ENCODE data around the gene PCCA.

GRCh38 chr13:100146534-100146933 is 57.6 kb downstream of the PCCA start:
- TF ChIP-seq POLR2A (IDR thresholded peaks at IDR 0.05) (no peak), CTCF (IDR thresholded peaks at IDR 0.05) (no peak), EP300 (IDR thresholded peaks at IDR 0.05) (no peak), POLR2AphosphoS5 (IDR thresholded peaks at IDR 0.05) (no peak)
